Breast epithelium (tissue), 3 donors: ENCODE results near the gene VPS16.

Experiments
- POLR2AphosphoS5 ChIP-seq, 3 donors: sonication (generic); formaldehyde crosslinking; IDR thresholded peaks; one replicate each; pipeline ENCODE4 v1.6.1; 2017; ENCODE audit warnings: antibody characterized with exemption in 3 of 3
- TF ChIP-seq, protein P1 (sequence below), 3 donors: fragments of 450-650 bp; IDR thresholded peaks; one replicate each; pipeline ENCODE4 v1.5.1; 2016 to 2017; ENCODE audit warnings: antibody characterized with exemption in 3 of 3, mild to moderate bottlenecking in 3 of 3, moderate library complexity in 3 of 3

DNA sequence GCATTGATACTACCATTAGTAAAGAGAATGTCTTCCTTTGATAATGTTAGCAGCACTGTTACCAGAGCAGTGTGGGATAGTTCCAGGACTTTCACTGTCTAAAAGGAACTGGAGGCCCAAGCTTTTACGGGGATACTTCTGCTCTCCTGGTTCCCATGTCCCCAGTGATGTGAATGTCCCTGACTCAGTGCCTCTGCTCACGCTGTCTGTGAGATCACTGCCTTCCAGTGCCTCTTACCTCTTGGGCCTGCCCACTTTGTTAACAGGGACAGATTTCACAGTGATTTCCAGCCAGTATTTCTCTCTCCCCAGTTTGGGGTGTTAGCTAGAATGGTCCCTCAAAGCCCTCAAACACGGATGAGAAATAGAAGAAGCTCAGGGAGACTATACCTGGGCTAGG is 47.2 kb downstream of the VPS16 start:
- TF ChIP-seq, protein P1, sequence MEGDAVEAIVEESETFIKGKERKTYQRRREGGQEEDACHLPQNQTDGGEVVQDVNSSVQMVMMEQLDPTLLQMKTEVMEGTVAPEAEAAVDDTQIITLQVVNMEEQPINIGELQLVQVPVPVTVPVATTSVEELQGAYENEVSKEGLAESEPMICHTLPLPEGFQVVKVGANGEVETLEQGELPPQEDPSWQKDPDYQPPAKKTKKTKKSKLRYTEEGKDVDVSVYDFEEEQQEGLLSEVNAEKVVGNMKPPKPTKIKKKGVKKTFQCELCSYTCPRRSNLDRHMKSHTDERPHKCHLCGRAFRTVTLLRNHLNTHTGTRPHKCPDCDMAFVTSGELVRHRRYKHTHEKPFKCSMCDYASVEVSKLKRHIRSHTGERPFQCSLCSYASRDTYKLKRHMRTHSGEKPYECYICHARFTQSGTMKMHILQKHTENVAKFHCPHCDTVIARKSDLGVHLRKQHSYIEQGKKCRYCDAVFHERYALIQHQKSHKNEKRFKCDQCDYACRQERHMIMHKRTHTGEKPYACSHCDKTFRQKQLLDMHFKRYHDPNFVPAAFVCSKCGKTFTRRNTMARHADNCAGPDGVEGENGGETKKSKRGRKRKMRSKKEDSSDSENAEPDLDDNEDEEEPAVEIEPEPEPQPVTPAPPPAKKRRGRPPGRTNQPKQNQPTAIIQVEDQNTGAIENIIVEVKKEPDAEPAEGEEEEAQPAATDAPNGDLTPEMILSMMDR (IDR thresholded peaks at IDR 0.05): no peak
- no peak for TF ChIP-seq POLR2AphosphoS5 (IDR thresholded peaks at IDR 0.05)
